Sigmoid colon (tissue), 4 donors: Measurements from ENCODE around the gene VDR.

Source experiments
- CTCF ChIP-seq, 4 experiments: fragments of 450-650 bp in 3 of 4; fragments of 200-600 bp in 1 of 4; IDR thresholded peaks; one replicate each; pipeline ENCODE4 v1.5.1; 2016 to 2019; ENCODE audit warnings: antibody characterized with exemption in 4 of 4, mild to moderate bottlenecking in 3 of 4, moderate library complexity in 2 of 4
- EP300 ChIP-seq, 4 donors: sonication (generic); formaldehyde crosslinking; IDR thresholded peaks; one replicate each; pipeline ENCODE4 v1.6.1; 2017; ENCODE audit warnings: antibody characterized with exemption in 4 of 4
- POLR2A ChIP-seq, 2 donors: fragments of 450-650 bp; IDR thresholded peaks; one replicate each; pipeline ENCODE4 v1.6.1; 2016; ENCODE audit warnings: antibody characterized with exemption in 2 of 2, mild to moderate bottlenecking in 2 of 2, moderate library complexity in 2 of 2

GRCh38 chr12:47940773-47941474 is 36.1 kb upstream of the VDR start:
- TF ChIP-seq POLR2A (IDR thresholded peaks at IDR 0.05) (no peak), EP300 (IDR thresholded peaks at IDR 0.05) (no peak), CTCF (IDR thresholded peaks at IDR 0.05) (no peak)
